GM10248 (cell line): ENCODE results near the gene PER3.

Experiments
- CTCF ChIA-PET: fragments of 300-600 bp; sonication (Branson Sonifier 250); formaldehyde crosslinking; extraction: SDS; loops from one replicate; lab custom pipeline; 2021; ENCODE audit warnings: antibody characterized with exemption; lab: Yijun Ruan, JAX
- POLR2A ChIA-PET: fragments of 350-650 bp; sonication (Branson Sonifier 250); formaldehyde crosslinking; extraction: SDS; loops from one replicate; lab custom pipeline; 2020; ENCODE audit warnings: antibody characterized with exemption; lab: Yijun Ruan, JAX
- DNase-seq: peaks from one replicate; pipeline ENCODE4 v3.0.0; 2012; ENCODE audit errors: extremely low spot score
- TF ChIP-seq, protein P1 (sequence below): IDR thresholded peaks from 2 replicates; pipeline ENCODE4 v1.5.1; 2012; ENCODE audit warnings: mild to moderate bottlenecking, low read depth; ENCODE audit errors: extremely low read depth, missing control alignments, control extremely low read depth

Gene PER3

DNA sequence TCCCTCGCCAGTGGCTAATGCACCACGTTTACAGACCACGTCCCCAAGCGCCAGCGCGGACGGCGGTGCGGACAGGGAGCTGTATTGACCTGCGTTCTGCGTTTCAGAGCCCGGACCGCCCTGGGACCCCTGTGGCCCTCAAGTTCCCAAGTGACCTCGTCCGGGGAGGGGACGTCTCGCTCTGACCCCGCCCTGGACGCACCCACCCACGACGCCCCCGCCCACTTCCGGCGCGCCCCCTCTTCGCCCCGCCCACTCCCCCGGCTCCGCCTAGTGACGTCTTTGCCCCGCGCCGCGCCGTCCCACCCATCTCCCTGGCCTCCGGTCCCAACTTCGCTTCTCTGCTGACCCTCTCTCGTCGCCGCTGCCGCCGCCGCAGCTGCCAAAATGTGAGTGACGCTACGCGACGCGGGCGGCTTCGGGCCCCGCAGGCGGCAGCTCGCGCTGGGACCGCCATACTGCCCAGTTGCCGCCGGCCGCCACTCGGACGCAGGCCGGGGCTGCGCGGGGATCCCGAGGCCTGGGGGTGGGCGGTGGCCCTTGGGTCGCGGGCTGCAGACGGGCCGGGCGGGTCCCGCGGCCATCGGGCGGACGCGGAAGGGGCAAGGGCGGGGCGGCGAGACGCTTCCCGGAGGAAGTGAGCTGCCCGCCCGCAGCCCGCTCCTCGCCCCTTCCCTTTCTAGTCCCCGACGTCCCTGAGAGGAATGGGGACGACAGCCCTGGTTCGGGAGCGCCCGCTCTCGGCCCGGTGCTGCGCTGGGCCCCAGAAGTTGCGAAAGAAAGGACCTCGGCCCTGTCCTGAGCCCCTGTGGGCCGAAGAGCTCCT, 12.9 kb upstream of the PER3 start, which contains the start of gene VAMP3:
TSS of gene VAMP3 (plus strand) at position 300 of the 826 bp plus-strand sequence. CDS start at position 388, 88 bp downstream.
- ChIA-PET POLR2A (no interaction called here), CTCF (interaction anchor here (1.7 kb wide), 1 partner anchor 18 kb away, joined by 5 read pairs; no protein-coding TSS in a partner anchor)
- TF ChIP-seq, protein P1, sequence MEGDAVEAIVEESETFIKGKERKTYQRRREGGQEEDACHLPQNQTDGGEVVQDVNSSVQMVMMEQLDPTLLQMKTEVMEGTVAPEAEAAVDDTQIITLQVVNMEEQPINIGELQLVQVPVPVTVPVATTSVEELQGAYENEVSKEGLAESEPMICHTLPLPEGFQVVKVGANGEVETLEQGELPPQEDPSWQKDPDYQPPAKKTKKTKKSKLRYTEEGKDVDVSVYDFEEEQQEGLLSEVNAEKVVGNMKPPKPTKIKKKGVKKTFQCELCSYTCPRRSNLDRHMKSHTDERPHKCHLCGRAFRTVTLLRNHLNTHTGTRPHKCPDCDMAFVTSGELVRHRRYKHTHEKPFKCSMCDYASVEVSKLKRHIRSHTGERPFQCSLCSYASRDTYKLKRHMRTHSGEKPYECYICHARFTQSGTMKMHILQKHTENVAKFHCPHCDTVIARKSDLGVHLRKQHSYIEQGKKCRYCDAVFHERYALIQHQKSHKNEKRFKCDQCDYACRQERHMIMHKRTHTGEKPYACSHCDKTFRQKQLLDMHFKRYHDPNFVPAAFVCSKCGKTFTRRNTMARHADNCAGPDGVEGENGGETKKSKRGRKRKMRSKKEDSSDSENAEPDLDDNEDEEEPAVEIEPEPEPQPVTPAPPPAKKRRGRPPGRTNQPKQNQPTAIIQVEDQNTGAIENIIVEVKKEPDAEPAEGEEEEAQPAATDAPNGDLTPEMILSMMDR = no peak
- DNase-seq = peak; percentile 98

DNA sequence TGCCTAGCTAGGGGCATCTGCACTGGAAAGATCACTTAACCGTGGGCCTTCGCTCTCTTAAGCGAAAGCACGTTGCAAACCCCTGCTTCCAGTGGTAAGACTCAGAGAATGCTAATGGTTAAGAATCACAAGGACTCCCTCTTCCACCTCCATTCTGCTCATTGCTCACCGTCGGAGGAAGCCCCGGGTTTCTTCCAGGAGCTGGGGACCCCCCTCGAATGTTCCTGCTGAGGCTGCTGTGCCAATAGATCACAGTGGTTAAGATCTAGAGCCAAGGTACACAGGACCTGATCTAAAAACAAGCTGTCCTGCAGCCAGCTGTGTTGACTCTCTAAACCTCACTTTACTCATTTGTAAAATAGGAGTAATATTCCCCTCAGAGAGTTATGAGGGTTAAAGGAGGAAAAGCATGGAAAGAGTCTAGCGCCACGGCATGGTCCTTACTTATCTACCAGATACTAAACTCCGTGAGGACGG, 12.2 kb upstream of the PER3 start:
- TF ChIP-seq, protein P1 = no peak
- ChIA-PET CTCF (interaction anchor here (0.7 to 1.7 kb wide), 2 partner anchors 9 to 19 kb away, joined by 3 to 5 read pairs; no protein-coding TSS in a partner anchor), POLR2A (no interaction called here)
- DNase-seq = no peak

DNA sequence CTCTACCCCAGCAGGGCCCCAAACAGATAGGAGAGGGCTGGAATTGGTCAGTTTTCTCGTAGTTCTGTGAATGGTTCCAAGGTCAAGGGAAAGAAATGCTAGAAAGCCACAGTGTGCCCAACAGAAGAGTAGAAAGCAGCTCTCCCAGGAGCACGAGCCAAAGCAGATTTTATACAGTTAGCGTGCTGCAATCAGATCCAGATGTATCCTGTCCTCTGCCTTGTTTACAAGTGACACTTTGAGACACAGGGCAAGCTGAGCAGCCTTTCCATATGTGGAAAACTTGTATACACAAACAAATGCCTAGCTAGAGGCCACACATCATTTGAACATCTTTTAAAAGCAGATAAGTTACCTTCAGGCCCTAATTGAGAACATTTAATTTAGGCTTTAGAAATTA, 6.5 kb upstream of the PER3 start:
- CTCF ChIA-PET = no interaction called here
- POLR2A ChIA-PET = no interaction called here
- TF ChIP-seq, protein P1 = no peak
- DNase-seq = no peak

DNA sequence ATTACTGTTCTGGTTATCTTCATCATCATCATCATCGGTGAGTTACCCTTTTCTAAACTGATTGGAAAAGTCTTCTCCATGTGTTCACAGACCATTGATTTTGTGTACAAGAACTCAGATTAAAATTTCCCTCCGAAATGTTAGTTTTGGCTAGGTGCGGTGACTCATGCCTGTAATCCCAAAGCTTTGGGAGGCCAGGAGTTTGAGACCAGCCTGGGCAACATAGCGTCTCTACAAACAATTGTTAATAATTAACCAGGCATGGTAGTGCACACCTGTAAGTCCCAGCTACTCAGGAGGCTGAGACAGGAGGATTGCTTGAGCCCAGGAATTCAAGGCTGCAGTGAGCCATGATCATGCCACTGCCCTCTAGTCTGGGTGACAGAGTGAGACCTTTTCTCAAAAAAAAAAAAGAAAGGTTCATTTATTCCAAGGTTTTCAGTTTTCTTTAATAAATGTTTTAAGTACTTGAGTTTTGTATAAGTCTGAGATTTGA, 5.9 kb upstream of the PER3 start:
- TF ChIP-seq, protein P1 = no peak
- POLR2A ChIA-PET = no interaction called here
- CTCF ChIA-PET = no interaction called here
- no peak for DNase-seq

DNA sequence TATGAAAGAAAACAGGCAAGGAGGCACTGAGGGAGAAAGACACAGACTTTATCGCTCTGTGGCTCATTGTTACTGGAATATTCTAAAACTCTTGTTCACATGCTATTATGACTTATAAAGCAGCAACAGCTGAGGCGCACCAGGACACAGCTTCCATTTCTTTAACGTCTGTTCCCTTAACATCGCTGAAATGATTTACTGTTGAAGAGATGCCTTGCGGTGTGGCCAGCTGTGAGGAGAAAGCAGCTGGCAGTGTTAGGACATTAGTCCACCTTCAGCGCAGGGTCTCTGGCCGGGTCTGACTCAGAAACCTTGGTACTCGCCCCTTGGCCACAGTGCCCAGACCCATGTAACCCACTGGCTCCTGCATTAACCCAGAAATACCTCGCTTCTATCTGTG, 3.1 kb upstream of the PER3 start:
- TF ChIP-seq, protein P1 = no peak
- ChIA-PET POLR2A (no interaction called here), CTCF (interaction anchor here (1.2 to 1.7 kb wide), 3 partner anchors 9 to 112 kb away, joined by 3 read pairs; no protein-coding TSS in a partner anchor)
- DNase-seq = no peak

DNA sequence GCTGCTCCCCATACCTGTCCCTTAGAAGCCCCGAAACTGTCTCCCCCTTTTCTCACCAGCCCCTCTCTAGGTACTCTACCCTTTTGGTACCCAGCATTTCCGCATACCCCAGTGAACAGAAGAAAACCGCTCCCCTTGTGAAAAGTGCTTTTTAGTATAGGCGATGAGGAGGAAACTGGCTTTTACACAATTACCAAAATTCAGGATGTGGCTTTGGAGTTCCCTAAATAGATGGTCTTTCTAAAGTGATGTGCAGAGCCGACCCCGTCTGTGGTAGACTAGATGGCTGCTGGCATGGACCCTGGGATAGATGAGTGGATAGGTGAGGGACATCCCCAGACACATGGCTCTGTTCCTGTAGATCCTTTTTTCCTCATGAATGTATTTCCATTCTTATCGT, 2.6 kb upstream of the PER3 start:
- POLR2A ChIA-PET = no interaction called here
- CTCF ChIA-PET = interaction anchor here (1.2 to 1.7 kb wide), 4 partner anchors 9 to 114 kb away, joined by 3 to 4 read pairs (median 3); no protein-coding TSS in a partner anchor
- TF ChIP-seq, protein P1 = no peak
- DNase-seq = no peak
